GM19395 (cell line): Measurements from ENCODE around the gene NUMA1.

Experiments
- ATAC-seq: cut with Tn5 transposase; IDR thresholded peaks from one replicate; pipeline ENCODE4 v1.9.1; 2021; ENCODE audit warnings: mild to moderate bottlenecking, moderate library complexity; ENCODE audit not compliant: unreplicated experiment

The NUMA1 gene

GRCh38 chr11:72018171-72018570 is 62.2 kb downstream of the NUMA1 start:
- ATAC-seq = no peak

GRCh38 chr11:72015511-72016061 is 64.8 kb downstream of the NUMA1 start:
- ATAC-seq = no peak

- no peak for ATAC-seq
These were observed 65.5 kb downstream of the NUMA1 start for GRCh38 chr11:72014761-72015320.

- no peak for ATAC-seq
These were observed 66.3 kb downstream of the NUMA1 start for GRCh38 chr11:72013765-72014711.

- ATAC-seq = no peak
These were observed 67.2 kb downstream of the NUMA1 start for GRCh38 chr11:72012897-72013721.

GRCh38 chr11:72012091-72012630 is 68.2 kb downstream of the NUMA1 start:
- no peak for ATAC-seq

- ATAC-seq = no peak
These were observed 69.7 kb downstream of the NUMA1 start for GRCh38 chr11:72010529-72011233.

GRCh38 chr11:72009156-72009555 is 71.2 kb downstream of the NUMA1 start:
- ATAC-seq = no peak

GRCh38 chr11:72008728-72009127 is 71.6 kb downstream of the NUMA1 start:
- ATAC-seq = no peak

- ATAC-seq = no peak
These were observed 72.8 kb downstream of the NUMA1 start for GRCh38 chr11:72007587-72007986.

- no peak for ATAC-seq
These were observed 73.3 kb downstream of the NUMA1 start for GRCh38 chr11:72007089-72007476.

GRCh38 chr11:72006309-72007088 is 73.8 kb downstream of the NUMA1 start:
- no peak for ATAC-seq

GRCh38 chr11:72005347-72006260 is 74.7 kb downstream of the NUMA1 start:
- ATAC-seq = no peak

GRCh38 chr11:72004515-72005346 is 75.6 kb downstream of the NUMA1 start:
- ATAC-seq = no peak

GRCh38 chr11:72003776-72004171 is 76.6 kb downstream of the NUMA1 start:
- ATAC-seq = no peak

- no peak for ATAC-seq
These were observed 77.2 kb downstream of the NUMA1 start for GRCh38 chr11:72002841-72003775.
